HepG2 (cell line): ENCODE data around the gene ACACB. TPM values are rescaled to one million over a fixed set of nuclear protein-coding genes. Genes with fewer than 3 reads are reported as not detected.

Experiments used
- ATAC-seq: fragments of 200-7000 bp; cut with Tn5 transposase; 3 replicates; pipeline ENCODE4 v1.9.1; 2020; ENCODE audit warnings: mild to moderate bottlenecking, moderate library complexity
- BruUV-seq: library from RNA; stranded (reverse); fragments of 400-500 nt; replicated peaks from 2 replicates; lab custom pipeline; 2021; lab: Mats Ljungman, UMichigan
- CTCF ChIA-PET: fragments of 300-600 bp; formaldehyde crosslinking; extraction: SDS; loops from one replicate; lab custom pipeline; 2021; ENCODE audit warnings: low total read pairs, inconsistent platforms, low intra/inter-chr PET ratio; lab: Yijun Ruan, JAX
- POLR2A ChIA-PET: fragments of 350-600 bp; sonication (Branson Sonifier 250); formaldehyde crosslinking; loops from one replicate; lab custom pipeline; 2020; ENCODE audit warnings: antibody characterized with exemption, inconsistent platforms; lab: Yijun Ruan, JAX
- DNase-seq: peaks from one replicate; pipeline ENCODE4 v3.0.0-alpha.2; 2015; ENCODE audit warnings: low spot score
- FAIRE-seq: peaks from 3 replicates; lab custom pipeline; 2011; peaks lifted over from hg19 to GRCh38; lab: Jason Lieb, UNC
- H2AFZ ChIP-seq: one replicate; pipeline ENCODE4 v1.6.1; 2011; ENCODE audit warnings: low read length, inconsistent platforms
- H3K27ac ChIP-seq: fragments of 300-600 bp; 3 replicates; pipeline ENCODE4 v1.8.0; 2011; ENCODE audit warnings: mixed run types, mild to moderate bottlenecking, mixed read lengths, low read length, inconsistent platforms; ENCODE audit not compliant: insufficient read depth; ENCODE audit errors: extremely low read length
- H3K27me3 ChIP-seq, 2 experiments: fragments of 200-600 bp in 1 of 2; 2 replicates in 1 of 2; 3 replicates in 1 of 2; pipeline versions ENCODE4 v1.6.0 to v1.8.0; 2011; ENCODE audit warnings: low read length in 2 of 2, mild to moderate bottlenecking in 2 of 2, moderate library complexity in 2 of 2, inconsistent platforms in 1 of 2; ENCODE audit not compliant: insufficient read depth in 2 of 2, control insufficient read depth in 1 of 2
- H3K36me3 ChIP-seq, 2 experiments: fragments of 200-600 bp in 1 of 2; replicated peaks in 1 of 2; 2 replicates in 1 of 2; 3 replicates in 1 of 2; pipeline versions ENCODE4 v1.5.1 to v1.8.0; 2011; ENCODE audit warnings: low read length in 2 of 2, inconsistent platforms in 1 of 2; ENCODE audit not compliant: insufficient read depth in 2 of 2, control insufficient read depth in 1 of 2
- H3K4me1 ChIP-seq: 2 replicates; pipeline ENCODE4 v1.5.1; 2012; ENCODE audit warnings: low read length, inconsistent platforms; ENCODE audit not compliant: insufficient read depth
- H3K4me2 ChIP-seq: 2 replicates; pipeline ENCODE4 v1.6.0; 2011; ENCODE audit warnings: low read depth, low read length, inconsistent platforms
- H3K4me3 ChIP-seq, 3 experiments: fragments of 200-600 bp in 1 of 3; sonication (generic), shearing (Covaris generic) in 1 of 3; replicated peaks in 1 of 3; 2 replicates each; pipeline ENCODE4 v1.5.1; 2011 to 2016; ENCODE audit warnings: low read length in 3 of 3, inconsistent platforms in 2 of 3, low read depth in 2 of 3, mild to moderate bottlenecking in 2 of 3, control low read depth in 1 of 3, mixed read lengths in 1 of 3; ENCODE audit not compliant: insufficient read depth in 1 of 3
- H3K79me2 ChIP-seq: one replicate; pipeline ENCODE4 v1.6.1; 2011; ENCODE audit warnings: low read length, inconsistent platforms; ENCODE audit not compliant: insufficient read depth
- H3K9ac ChIP-seq: 2 replicates; pipeline ENCODE4 v1.6.0; 2011; ENCODE audit warnings: mild to moderate bottlenecking, low read depth, low read length, inconsistent platforms; ENCODE audit not compliant: insufficient read depth
- H3K9me3 ChIP-seq: 2 replicates; pipeline ENCODE4 v1.5.1; 2012; ENCODE audit warnings: mild to moderate bottlenecking, low read length
- H4K20me1 ChIP-seq: 2 replicates; pipeline ENCODE4 v1.6.0; 2011; ENCODE audit warnings: inconsistent platforms, mild to moderate bottlenecking, low read length, moderate library complexity; ENCODE audit not compliant: insufficient read depth
- BHLHE40 ChIP-seq: IDR thresholded peaks from 2 replicates; pipeline ENCODE4 v1.6.1; 2011; ENCODE audit warnings: low read length, improper control_type of control experiment
- NCOA1 ChIP-seq: sonication (generic); formaldehyde crosslinking; IDR thresholded peaks from 2 replicates; pipeline ENCODE4 v1.9.0; 2021; ENCODE audit warnings: missing genetic modification reagents
- ZBTB20 ChIP-seq: sonication (generic); formaldehyde crosslinking; IDR thresholded peaks from 2 replicates; pipeline ENCODE4 v1.8.1; 2023; ENCODE audit warnings: missing genetic modification reagents, low read depth, mild to moderate bottlenecking, borderline replicate concordance
- ZIK1 ChIP-seq: sonication (generic); formaldehyde crosslinking; IDR thresholded peaks from 2 replicates; pipeline ENCODE4 v1.5.0; 2020; ENCODE audit warnings: mild to moderate bottlenecking, low read depth, missing genetic modification reagents, borderline replicate concordance
- ZKSCAN8 ChIP-seq: IDR thresholded peaks from 2 replicates; pipeline ENCODE4 v1.6.1; 2016; ENCODE audit warnings: borderline replicate concordance, missing genetic modification reagents, missing compliant biosample characterization
- ZNF260 ChIP-seq: sonication (generic); formaldehyde crosslinking; IDR thresholded peaks from 2 replicates; pipeline ENCODE4 v1.4.0; 2020; ENCODE audit warnings: missing genetic modification reagents, low read depth, mild to moderate bottlenecking, borderline replicate concordance
- ZNF281 ChIP-seq: sonication (generic); formaldehyde crosslinking; IDR thresholded peaks from 2 replicates; pipeline ENCODE4 v1.4.0; 2020; ENCODE audit warnings: missing genetic modification reagents, borderline replicate concordance
- WGBS: methylation state at CpG from one replicate; pipeline ENCODE4 v1.1.6; 2017; ENCODE audit warnings: low lambda C conversion rate; 5-methylcytosine and 5-hydroxymethylcytosine counted together
- in situ Hi-C: cut with HindIII; loops from 2 replicates; pipeline ENCODE4 v1.10.0; 2017; ENCODE audit warnings: low pct_unique_long_range_greater_than_20kb; ENCODE audit not compliant: extremely low pct_ligation_motif_present
- intact Hi-C: fragments of 100-400 bp; cut with micrococcal nuclease; formaldehyde crosslinking; loops from one replicate; pipeline ENCODE4 v1.10.0; 2022; ENCODE audit not compliant: unreplicated experiment
- polyA plus RNA-seq, 8 experiments: library from polyadenylated mRNA; depleted of rRNA in 3 of 8; stranded (reverse) in 7 of 8; unstranded in 1 of 8; fragments of >200 nt; fragmentation: Illumina TruSeq in 4 of 8; extraction: Trizol in 4 of 8; gene quantifications; 2 replicates each; pipeline versions ENCODE4 v1.2.1 to v1.2.3, GENCODE V29; 2011 to 2016; ENCODE audit warnings: low read depth in 4 of 8, missing spikeins in 1 of 8, mixed read lengths in 1 of 8; ENCODE audit not compliant: insufficient read depth in 1 of 8
- total RNA-seq, 5 experiments: library from RNA; depleted of rRNA; stranded (reverse); fragments of >200 nt; fragmentation: Illumina TruSeq; extraction: Trizol; gene quantifications; 2 replicates each; pipeline ENCODE4 v1.2.3, GENCODE V29; 2016; ENCODE audit warnings: low read depth in 1 of 5
- TF ChIP-seq, protein P1 (sequence below): IDR thresholded peaks from 2 replicates; pipeline ENCODE4 v1.6.1; 2016; ENCODE audit warnings: mild to moderate bottlenecking, missing biosample characterization, missing genetic modification reagents
- TF ChIP-seq, protein P2 (sequence below): sonication (generic); formaldehyde crosslinking; IDR thresholded peaks from 2 replicates; pipeline ENCODE4 v1.5.0; 2020; ENCODE audit warnings: missing genetic modification reagents, mild to moderate bottlenecking, borderline replicate concordance
- TF ChIP-seq, protein P3 (sequence below): sonication (generic); formaldehyde crosslinking; IDR thresholded peaks from 2 replicates; pipeline ENCODE4 v1.4.0; 2020; ENCODE audit warnings: missing genetic modification reagents

Gene ACACB
- total and polyA plus RNA-seq, 2 of the 13 experiments (the other 11 are each of a cell fraction or from before 2014, with no cell fraction given), result 6.2 to 8.6 TPM

DNA sequence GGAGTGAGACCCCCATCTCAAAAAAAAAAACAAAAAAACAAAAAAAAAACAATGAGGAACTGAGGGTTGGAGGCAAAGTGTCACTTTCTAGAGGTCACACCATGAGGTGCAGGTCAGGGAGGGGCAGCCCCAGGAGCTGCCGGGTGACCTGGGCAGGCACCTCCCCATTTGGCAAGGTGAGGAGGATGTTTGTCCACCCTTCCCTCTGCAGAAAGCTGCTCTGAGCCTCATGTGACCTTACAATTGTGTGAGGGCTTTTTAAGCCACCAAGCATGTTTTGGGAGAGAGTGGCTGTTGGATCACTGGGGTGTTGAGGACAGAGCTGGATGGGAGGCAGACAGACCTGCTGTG lies 143.1 kb downstream of the ACACB start:
- ATAC-seq, result no peak
- POLR2A ChIA-PET, result no interaction called here
- Histone ChIP-seq H3K27me3 (no peaks in the 10 kb centered on the region), H4K20me1 (no peaks in the 10 kb centered on the region), H3K4me3 (no peak overlapping the region), H3K9ac (no peak overlapping the region), H3K36me3 (peaks cover 1 to 2% of the 10 kb centered on the region in 2 experiments; a peak in 1 of 5 replicates), H3K4me1 (no peaks in the 10 kb centered on the region), H3K27ac (no peak overlapping the region), H3K79me2 (no peaks in the 10 kb centered on the region), H3K4me2 (no peak overlapping the region), H2AFZ (no peak overlapping the region), H3K9me3 (no peaks in the 10 kb centered on the region)
- intact Hi-C loops, result no loop called here
- FAIRE-seq, result no peak
- DNase-seq, result no peak
- in situ Hi-C loops, result no loop called here
- BruUV-seq, result no TSS peak
- CTCF ChIA-PET, result no interaction called here
- 88% methylated on average over 1 of the region's 1 CpG for WGBS
- TF ChIP-seq ZKSCAN8 (CRISPR knock-in tag) (no peak), ZBTB20 (CRISPR knock-in tag) (no peak), ZNF260 (CRISPR knock-in tag) (no peak), ZIK1 (no peak), NCOA1 (CRISPR knock-in tag) (no peak), BHLHE40 (no peak), ZNF281 (CRISPR knock-in tag) (no peak)
- TF ChIP-seq, protein P1, sequence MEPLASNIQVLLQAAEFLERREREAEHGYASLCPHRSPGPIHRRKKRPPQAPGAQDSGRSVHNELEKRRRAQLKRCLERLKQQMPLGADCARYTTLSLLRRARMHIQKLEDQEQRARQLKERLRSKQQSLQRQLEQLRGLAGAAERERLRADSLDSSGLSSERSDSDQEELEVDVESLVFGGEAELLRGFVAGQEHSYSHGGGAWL, result no peak
- TF ChIP-seq, protein P2, sequence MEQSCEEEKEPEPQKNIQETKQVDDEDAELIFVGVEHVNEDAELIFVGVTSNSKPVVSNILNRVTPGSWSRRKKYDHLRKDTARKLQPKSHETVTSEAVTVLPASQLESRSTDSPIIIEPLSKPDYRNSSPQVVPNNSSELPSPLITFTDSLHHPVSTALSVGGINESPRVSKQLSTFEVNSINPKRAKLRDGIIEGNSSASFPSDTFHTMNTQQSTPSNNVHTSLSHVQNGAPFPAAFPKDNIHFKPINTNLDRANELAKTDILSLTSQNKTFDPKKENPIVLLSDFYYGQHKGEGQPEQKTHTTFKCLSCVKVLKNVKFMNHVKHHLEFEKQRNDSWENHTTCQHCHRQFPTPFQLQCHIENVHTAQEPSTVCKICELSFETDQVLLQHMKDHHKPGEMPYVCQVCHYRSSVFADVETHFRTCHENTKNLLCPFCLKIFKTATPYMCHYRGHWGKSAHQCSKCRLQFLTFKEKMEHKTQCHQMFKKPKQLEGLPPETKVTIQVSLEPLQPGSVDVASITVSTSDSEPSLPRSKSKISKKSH (CRISPR knock-in tag), result no peak
- TF ChIP-seq, protein P3, sequence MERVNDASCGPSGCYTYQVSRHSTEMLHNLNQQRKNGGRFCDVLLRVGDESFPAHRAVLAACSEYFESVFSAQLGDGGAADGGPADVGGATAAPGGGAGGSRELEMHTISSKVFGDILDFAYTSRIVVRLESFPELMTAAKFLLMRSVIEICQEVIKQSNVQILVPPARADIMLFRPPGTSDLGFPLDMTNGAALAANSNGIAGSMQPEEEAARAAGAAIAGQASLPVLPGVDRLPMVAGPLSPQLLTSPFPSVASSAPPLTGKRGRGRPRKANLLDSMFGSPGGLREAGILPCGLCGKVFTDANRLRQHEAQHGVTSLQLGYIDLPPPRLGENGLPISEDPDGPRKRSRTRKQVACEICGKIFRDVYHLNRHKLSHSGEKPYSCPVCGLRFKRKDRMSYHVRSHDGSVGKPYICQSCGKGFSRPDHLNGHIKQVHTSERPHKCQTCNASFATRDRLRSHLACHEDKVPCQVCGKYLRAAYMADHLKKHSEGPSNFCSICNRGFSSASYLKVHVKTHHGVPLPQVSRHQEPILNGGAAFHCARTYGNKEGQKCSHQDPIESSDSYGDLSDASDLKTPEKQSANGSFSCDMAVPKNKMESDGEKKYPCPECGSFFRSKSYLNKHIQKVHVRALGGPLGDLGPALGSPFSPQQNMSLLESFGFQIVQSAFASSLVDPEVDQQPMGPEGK, result no peak
